HepG2 (cell line): ENCODE results near the gene GPR183. TPM values are rescaled to one million over a fixed set of nuclear protein-coding genes. Genes with fewer than 3 reads are reported as not detected.

ENCODE experiments used
- ATAC-seq: fragments of 200-7000 bp; cut with Tn5 transposase; 3 replicates; pipeline ENCODE4 v1.9.1; 2020; ENCODE audit warnings: mild to moderate bottlenecking, moderate library complexity
- BruUV-seq: library from RNA; stranded (reverse); fragments of 400-500 nt; replicated peaks from 2 replicates; lab custom pipeline; 2021; lab: Mats Ljungman, UMichigan
- CTCF ChIA-PET: fragments of 300-600 bp; formaldehyde crosslinking; extraction: SDS; loops from one replicate; lab custom pipeline; 2021; ENCODE audit warnings: low total read pairs, inconsistent platforms, low intra/inter-chr PET ratio; lab: Yijun Ruan, JAX
- POLR2A ChIA-PET: fragments of 350-600 bp; sonication (Branson Sonifier 250); formaldehyde crosslinking; loops from one replicate; lab custom pipeline; 2020; ENCODE audit warnings: antibody characterized with exemption, inconsistent platforms; lab: Yijun Ruan, JAX
- DNase-seq: peaks from one replicate; pipeline ENCODE4 v3.0.0-alpha.2; 2015; ENCODE audit warnings: low spot score
- FAIRE-seq: peaks from 3 replicates; lab custom pipeline; 2011; peaks lifted over from hg19 to GRCh38; lab: Jason Lieb, UNC
- H2AFZ ChIP-seq: one replicate; pipeline ENCODE4 v1.6.1; 2011; ENCODE audit warnings: low read length, inconsistent platforms
- H3K27ac ChIP-seq: fragments of 300-600 bp; 3 replicates; pipeline ENCODE4 v1.8.0; 2011; ENCODE audit warnings: mixed run types, mild to moderate bottlenecking, mixed read lengths, low read length, inconsistent platforms; ENCODE audit not compliant: insufficient read depth; ENCODE audit errors: extremely low read length
- H3K27me3 ChIP-seq, 2 experiments: fragments of 200-600 bp in 1 of 2; 2 replicates in 1 of 2; 3 replicates in 1 of 2; pipeline versions ENCODE4 v1.6.0 to v1.8.0; 2011; ENCODE audit warnings: low read length in 2 of 2, mild to moderate bottlenecking in 2 of 2, moderate library complexity in 2 of 2, inconsistent platforms in 1 of 2; ENCODE audit not compliant: insufficient read depth in 2 of 2, control insufficient read depth in 1 of 2
- H3K36me3 ChIP-seq, 2 experiments: fragments of 200-600 bp in 1 of 2; replicated peaks in 1 of 2; 2 replicates in 1 of 2; 3 replicates in 1 of 2; pipeline versions ENCODE4 v1.5.1 to v1.8.0; 2011; ENCODE audit warnings: low read length in 2 of 2, inconsistent platforms in 1 of 2; ENCODE audit not compliant: insufficient read depth in 2 of 2, control insufficient read depth in 1 of 2
- H3K4me1 ChIP-seq: 2 replicates; pipeline ENCODE4 v1.5.1; 2012; ENCODE audit warnings: low read length, inconsistent platforms; ENCODE audit not compliant: insufficient read depth
- H3K4me2 ChIP-seq: 2 replicates; pipeline ENCODE4 v1.6.0; 2011; ENCODE audit warnings: low read depth, low read length, inconsistent platforms
- H3K4me3 ChIP-seq, 3 experiments: fragments of 200-600 bp in 1 of 3; sonication (generic), shearing (Covaris generic) in 1 of 3; replicated peaks in 1 of 3; 2 replicates each; pipeline ENCODE4 v1.5.1; 2011 to 2016; ENCODE audit warnings: low read length in 3 of 3, inconsistent platforms in 2 of 3, low read depth in 2 of 3, mild to moderate bottlenecking in 2 of 3, control low read depth in 1 of 3, mixed read lengths in 1 of 3; ENCODE audit not compliant: insufficient read depth in 1 of 3
- H3K79me2 ChIP-seq: one replicate; pipeline ENCODE4 v1.6.1; 2011; ENCODE audit warnings: low read length, inconsistent platforms; ENCODE audit not compliant: insufficient read depth
- H3K9ac ChIP-seq: 2 replicates; pipeline ENCODE4 v1.6.0; 2011; ENCODE audit warnings: mild to moderate bottlenecking, low read depth, low read length, inconsistent platforms; ENCODE audit not compliant: insufficient read depth
- H3K9me3 ChIP-seq: 2 replicates; pipeline ENCODE4 v1.5.1; 2012; ENCODE audit warnings: mild to moderate bottlenecking, low read length
- H4K20me1 ChIP-seq: 2 replicates; pipeline ENCODE4 v1.6.0; 2011; ENCODE audit warnings: inconsistent platforms, mild to moderate bottlenecking, low read length, moderate library complexity; ENCODE audit not compliant: insufficient read depth
- MBNL3 ChIP-seq: fragments of 250-450 bp; sonication (Bioruptor Pico); conservative IDR thresholded peaks from 2 replicates; pipeline ENCODE4 v1.8.0; 2022; ENCODE audit warnings: mild to moderate bottlenecking, inconsistent platforms
- MED8 ChIP-seq: sonication (generic); formaldehyde crosslinking; IDR thresholded peaks from 2 replicates; pipeline ENCODE4 v1.8.1; 2023; ENCODE audit warnings: mild to moderate bottlenecking, missing genetic modification reagents; ENCODE audit not compliant: insufficient replicate concordance
- NR3C1 ChIP-seq: sonication (generic); formaldehyde crosslinking; IDR thresholded peaks from 2 replicates; pipeline ENCODE4 v1.4.0; 2020; ENCODE audit warnings: missing genetic modification reagents
- RAD51 ChIP-seq: fragments of 450-650 bp; IDR thresholded peaks from 2 replicates; pipeline ENCODE4 v1.6.1; 2016; ENCODE audit warnings: borderline replicate concordance
- RBAK ChIP-seq: sonication (generic); formaldehyde crosslinking; IDR thresholded peaks from 2 replicates; pipeline ENCODE4 v1.5.1; 2020; ENCODE audit warnings: mild to moderate bottlenecking, missing genetic modification reagents
- SP140L ChIP-seq: sonication (generic); formaldehyde crosslinking; IDR thresholded peaks from 2 replicates; pipeline ENCODE4 v1.4.0; 2020; ENCODE audit warnings: missing genetic modification reagents, borderline replicate concordance
- SPEN ChIP-seq: sonication (generic); formaldehyde crosslinking; IDR thresholded peaks from 2 replicates; pipeline ENCODE4 v1.5.1; 2020; ENCODE audit warnings: low read depth, mild to moderate bottlenecking, missing genetic modification reagents
- STAT6 ChIP-seq: sonication (generic); formaldehyde crosslinking; IDR thresholded peaks from 2 replicates; pipeline ENCODE4 v1.4.0; 2020; ENCODE audit warnings: missing genetic modification reagents, mild to moderate bottlenecking, borderline replicate concordance
- TCF12 ChIP-seq, 2 experiments: fragments of 450-650 bp in 1 of 2; sonication (generic) in 1 of 2; formaldehyde crosslinking in 1 of 2; IDR thresholded peaks; 2 replicates each; pipeline versions ENCODE4 v1.6.1 to v1.8.0; 2017 to 2022; ENCODE audit warnings: antibody characterized with exemption in 1 of 2, mild to moderate bottlenecking in 1 of 2, missing genetic modification reagents in 1 of 2, moderate library complexity in 1 of 2
- ZMAT3 ChIP-seq: sonication (generic); formaldehyde crosslinking; conservative IDR thresholded peaks from 2 replicates; pipeline ENCODE4 v1.7.0; 2021; ENCODE audit warnings: missing genetic modification reagents
- ZNF30 ChIP-seq: sonication (generic); formaldehyde crosslinking; IDR thresholded peaks from 2 replicates; pipeline ENCODE4 v1.5.0; 2020; ENCODE audit warnings: mild to moderate bottlenecking, missing genetic modification reagents
- ZNF329 ChIP-seq: sonication (generic); formaldehyde crosslinking; IDR thresholded peaks from 2 replicates; pipeline ENCODE4 v1.9.0; 2021; ENCODE audit warnings: low read depth, mild to moderate bottlenecking, missing genetic modification reagents
- ZNF607 ChIP-seq: sonication (generic); formaldehyde crosslinking; IDR thresholded peaks from 2 replicates; pipeline ENCODE4 v1.5.1; 2020; ENCODE audit warnings: missing genetic modification reagents, mild to moderate bottlenecking, borderline replicate concordance
- ZNF660 ChIP-seq: sonication (generic); formaldehyde crosslinking; IDR thresholded peaks from 2 replicates; pipeline ENCODE4 v1.5.1; 2020; ENCODE audit warnings: mild to moderate bottlenecking, low read depth, missing genetic modification reagents, borderline replicate concordance
- ZNF672 ChIP-seq: sonication (generic); formaldehyde crosslinking; IDR thresholded peaks from 2 replicates; pipeline ENCODE4 v1.8.1; 2022; ENCODE audit warnings: missing genetic modification reagents
- WGBS: methylation state at CpG from one replicate; pipeline ENCODE4 v1.1.6; 2017; ENCODE audit warnings: low lambda C conversion rate; 5-methylcytosine and 5-hydroxymethylcytosine counted together
- in situ Hi-C: cut with HindIII; loops from 2 replicates; pipeline ENCODE4 v1.10.0; 2017; ENCODE audit warnings: low pct_unique_long_range_greater_than_20kb; ENCODE audit not compliant: extremely low pct_ligation_motif_present
- intact Hi-C: fragments of 100-400 bp; cut with micrococcal nuclease; formaldehyde crosslinking; loops from one replicate; pipeline ENCODE4 v1.10.0; 2022; ENCODE audit not compliant: unreplicated experiment
- polyA plus RNA-seq, 8 experiments: library from polyadenylated mRNA; depleted of rRNA in 3 of 8; stranded (reverse) in 7 of 8; unstranded in 1 of 8; fragments of >200 nt; fragmentation: Illumina TruSeq in 4 of 8; extraction: Trizol in 4 of 8; gene quantifications; 2 replicates each; pipeline versions ENCODE4 v1.2.1 to v1.2.3, GENCODE V29; 2011 to 2016; ENCODE audit warnings: low read depth in 4 of 8, missing spikeins in 1 of 8, mixed read lengths in 1 of 8; ENCODE audit not compliant: insufficient read depth in 1 of 8
- total RNA-seq, 5 experiments: library from RNA; depleted of rRNA; stranded (reverse); fragments of >200 nt; fragmentation: Illumina TruSeq; extraction: Trizol; gene quantifications; 2 replicates each; pipeline ENCODE4 v1.2.3, GENCODE V29; 2016; ENCODE audit warnings: low read depth in 1 of 5

Gene GPR183
- total and polyA plus RNA-seq, 2 of the 13 experiments (the other 11 are each of a cell fraction or from before 2014, with no cell fraction given), result not detected

GRCh38 chr13:99267927-99268326 lies 39.3 kb downstream of the GPR183 start:
- Histone ChIP-seq H3K27me3 (no peaks in the 10 kb centered on the region), H4K20me1 (0 out of 2 replicates have a peak, but pooled peaks cover 8% of the 10 kb centered on the region), H3K9me3 (peaks cover 4% of the 10 kb centered on the region; the same call in 1 of the 2 replicates), H2AFZ (no peak overlapping the region), H3K4me3 (no peak overlapping the region), H3K9ac (no peak overlapping the region), H3K79me2 (no peaks in the 10 kb centered on the region), H3K4me1 (no peaks in the 10 kb centered on the region), H3K4me2 (no peak overlapping the region), H3K27ac (no peak overlapping the region), H3K36me3 (peaks cover 1 to 16% of the 10 kb centered on the region in 2 experiments; a peak in 3 of 5 replicates)
- POLR2A ChIA-PET, result no interaction called here
- CTCF ChIA-PET, result interaction anchor here (4.0 kb wide), 1 partner anchor 91 kb away, joined by 22 read pairs; no protein-coding TSS in a partner anchor
- 92% methylated on average over 4 of the region's 4 CpGs for whole genome bisulfite sequencing
- intact Hi-C loops (no loop called here), in situ Hi-C loops (loop anchor here (10.0 kb wide), 1 partner anchor 167 kb away; no protein-coding TSS in a partner anchor)
- ATAC-seq, result no peak
- TF ChIP-seq ZNF672 (CRISPR knock-in tag) (no peak), ZNF329 (no peak), MED8 (CRISPR knock-in tag) (no peak), MBNL3 (no peak), NR3C1 (CRISPR knock-in tag) (no peak), RBAK (CRISPR knock-in tag) (no peak), RAD51 (no peak), ZNF660 (CRISPR knock-in tag) (no peak), ZNF607 (CRISPR knock-in tag) (no peak)
- no TSS peak for BruUV-seq
- no peak for FAIRE-seq
- no peak for DNase-seq

- CTCF ChIA-PET, result interaction anchor here (0.9 to 4.0 kb wide), 2 partner anchors 70 to 90 kb away, joined by 5 to 22 read pairs; no protein-coding TSS in a partner anchor
- DNase-seq, result no peak
- Histone ChIP-seq H3K4me3 (no peak overlapping the region), H3K27ac (no peak overlapping the region), H3K4me2 (no peak overlapping the region), H3K36me3 (peaks cover 0 to 10% of the 10 kb centered on the region in 2 experiments; a peak in 3 of 5 replicates), H3K9ac (no peak overlapping the region), H2AFZ (no peak overlapping the region), H3K79me2 (no peaks in the 10 kb centered on the region), H4K20me1 (0 out of 2 replicates have a peak, but pooled peaks cover 5% of the 10 kb centered on the region), H3K4me1 (peaks cover 7% of the 10 kb centered on the region), H3K9me3 (no peaks in the 10 kb centered on the region), H3K27me3 (no peaks in the 10 kb centered on the region)
- 95% methylated on average over 6 of the region's 6 CpGs for WGBS
- intact Hi-C loops (loop anchor here (1.0 kb wide), 2 partner anchors 71 to 91 kb away; no protein-coding TSS in a partner anchor), in situ Hi-C loops (loop anchor here (10.0 kb wide), 1 partner anchor 168 kb away; no protein-coding TSS in a partner anchor)
- FAIRE-seq, result no peak
- POLR2A ChIA-PET, result no interaction called here
- BruUV-seq, result no TSS peak
- TF ChIP-seq STAT6 (CRISPR knock-in tag), result no peak
- TF ChIP-seq ZMAT3 (CRISPR knock-in tag), result no peak
- no peak for TF ChIP-seq SP140L (CRISPR knock-in tag)
- no peak for TF ChIP-seq SPEN (CRISPR knock-in tag)
- TF ChIP-seq ZNF30, result no peak
- TF ChIP-seq TCF12 (IDR thresholded peaks at IDR 0.05), result no peak
- TF ChIP-seq TCF12 (CRISPR knock-in tag; IDR thresholded peaks at IDR 0.05), result no peak
- no peak for ATAC-seq
These were observed 40.4 kb downstream of the GPR183 start for GRCh38 chr13:99266827-99267226.
